Liver (tissue), 3 donors: Measurements from ENCODE around the gene MAP2K3.
"Not testable (repeated sequence)": the region's sequence is repeated elsewhere in the genome, so short reads cannot be mapped to it uniquely, and the experiment has no call there.

Source experiments
- CTCF ChIP-seq: fragments of 150-350 bp; IDR thresholded peaks from 2 replicates; pipeline ENCODE4 v1.5.1; 2017; ENCODE audit warnings: improper control_type of control experiment, low read depth, low read length; ENCODE audit not compliant: missing input control
- EGR1 ChIP-seq, 2 donors: IDR thresholded peaks; 2 replicates each; pipeline ENCODE4 v1.6.1; 2016 to 2018; ENCODE audit warnings: antibody characterized with exemption in 2 of 2, low read depth in 2 of 2
- GABPA ChIP-seq, 2 donors: IDR thresholded peaks in 1 of 2; conservative IDR thresholded peaks in 1 of 2; 2 replicates each; pipeline ENCODE4 v1.6.1; 2016; ENCODE audit warnings: antibody characterized with exemption in 2 of 2, mild to moderate bottlenecking in 1 of 2, moderate library complexity in 1 of 2
- HNF4A ChIP-seq, 2 donors: conservative IDR thresholded peaks; 2 replicates each; pipeline ENCODE4 v1.6.1; 2016; ENCODE audit warnings: antibody characterized with exemption in 2 of 2, mild to moderate bottlenecking in 2 of 2
- JUND ChIP-seq, 2 donors: IDR thresholded peaks; 2 replicates each; pipeline ENCODE4 v1.6.1; 2016; ENCODE audit warnings: antibody characterized with exemption in 2 of 2
- MAX ChIP-seq: IDR thresholded peaks from 2 replicates; pipeline ENCODE4 v1.6.1; 2016; ENCODE audit warnings: antibody characterized with exemption
- RAD21 ChIP-seq, 2 donors: IDR thresholded peaks; 2 replicates each; pipeline ENCODE4 v1.6.1; 2016; ENCODE audit warnings: antibody characterized with exemption in 2 of 2, mild to moderate bottlenecking in 2 of 2
- REST ChIP-seq: IDR thresholded peaks from 2 replicates; pipeline ENCODE4 v1.6.1; 2016; ENCODE audit warnings: antibody characterized with exemption, mild to moderate bottlenecking
- RXRA ChIP-seq, 2 donors: IDR thresholded peaks; 2 replicates each; pipeline ENCODE4 v1.6.1; 2017 to 2018; ENCODE audit warnings: antibody characterized with exemption in 2 of 2, mild to moderate bottlenecking in 1 of 2
- SP1 ChIP-seq: IDR thresholded peaks from 2 replicates; pipeline ENCODE4 v1.6.1; 2018; ENCODE audit warnings: antibody characterized with exemption, mild to moderate bottlenecking
- TAF1 ChIP-seq: conservative IDR thresholded peaks from 2 replicates; pipeline ENCODE4 v1.6.1; 2016; ENCODE audit warnings: antibody characterized with exemption, mild to moderate bottlenecking
- YY1 ChIP-seq: IDR thresholded peaks from 2 replicates; pipeline ENCODE4 v1.6.1; 2016; ENCODE audit warnings: antibody characterized with exemption, mild to moderate bottlenecking
- TF ChIP-seq, protein P1 (sequence below): IDR thresholded peaks from 2 replicates; pipeline ENCODE4 v1.6.1; 2016; ENCODE audit warnings: antibody characterized with exemption
- donor health status: healthy.
- donor health status: healthy.

- not testable (repeated sequence) for TF ChIP-seq REST; CTCF; SP1; JUND (IDR thresholded peaks at IDR 0.05); HNF4A (conservative IDR thresholded peaks at IDR 0.05); YY1; RXRA (IDR thresholded peaks at IDR 0.05); MAX; TAF1; RAD21 (IDR thresholded peaks at IDR 0.05); GABPA (IDR thresholded peaks at IDR 0.05 in 1 of 2, conservative IDR thresholded peaks at IDR 0.05 in 1 of 2); EGR1 (IDR thresholded peaks at IDR 0.05; ENCODE audit: low read depth in 2 of 2)
- TF ChIP-seq, protein P1, sequence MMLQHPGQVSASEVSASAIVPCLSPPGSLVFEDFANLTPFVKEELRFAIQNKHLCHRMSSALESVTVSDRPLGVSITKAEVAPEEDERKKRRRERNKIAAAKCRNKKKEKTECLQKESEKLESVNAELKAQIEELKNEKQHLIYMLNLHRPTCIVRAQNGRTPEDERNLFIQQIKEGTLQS, result not testable (repeated sequence)
These were observed 63.1 kb downstream of the MAP2K3 start for GRCh38 chr17:21347660-21348059.
